ENCODE results near the gene MT1E. TPM values are rescaled to one million over a fixed set of nuclear protein-coding genes. Genes with fewer than 3 reads are reported as not detected.

The MT1E gene
- total and polyA plus RNA-seq, 2 donors, result 2.1 to 126 TPM

Other genes with a start within 250 kb of the MT1E start
- gene AMFR, start 200.2 kb upstream of the MT1E start, total RNA-seq, result 34.6 TPM
- 52.4 TPM for gene AMFR, start 200.2 kb upstream of the MT1E start, polyA plus RNA-seq
- gene NUDT21, start 174.4 kb upstream of the MT1E start, total RNA-seq, result 79.7 TPM
- 40.3 TPM for gene NUDT21, start 174.4 kb upstream of the MT1E start, polyA plus RNA-seq
- gene OGFOD1, start 174.2 kb upstream of the MT1E start, total RNA-seq, result 26.0 TPM
- 18.8 TPM for gene OGFOD1, start 174.2 kb upstream of the MT1E start, polyA plus RNA-seq
- gene BBS2, start 105.8 kb upstream of the MT1E start, total RNA-seq, result 36.2 TPM
- gene BBS2, start 105.8 kb upstream of the MT1E start, polyA plus RNA-seq, result 49.2 TPM
- 7.5 TPM for gene MT4, start 60.7 kb upstream of the MT1E start, total RNA-seq
- 38.1 TPM for gene MT4, start 60.7 kb upstream of the MT1E start, polyA plus RNA-seq
- 2.5 TPM for gene MT3, start 36.3 kb upstream of the MT1E start, total RNA-seq
- gene MT3, start 36.3 kb upstream of the MT1E start, polyA plus RNA-seq, result 13.1 TPM
- 7.8 TPM for gene MT2A, start 17.2 kb upstream of the MT1E start, total RNA-seq
- gene MT2A, start 17.2 kb upstream of the MT1E start, polyA plus RNA-seq, result 2,040 TPM
- 0.28 TPM for gene MT1M, start 6.9 kb downstream of the MT1E start, total RNA-seq
- 97.7 TPM for gene MT1M, start 6.9 kb downstream of the MT1E start, polyA plus RNA-seq
- 1.2 TPM for gene MT1A, start 12.9 kb downstream of the MT1E start, total RNA-seq
- 285 TPM for gene MT1A, start 12.9 kb downstream of the MT1E start, polyA plus RNA-seq
- gene MT1B, start 26.1 kb downstream of the MT1E start, total RNA-seq, result not detected
- 4.7 TPM for gene MT1B, start 26.1 kb downstream of the MT1E start, polyA plus RNA-seq
- gene MT1F, start 32.2 kb downstream of the MT1E start, total RNA-seq, result 1.5 TPM
- 24.6 TPM for gene MT1F, start 32.2 kb downstream of the MT1E start, polyA plus RNA-seq
- gene MT1G, start 42.3 kb downstream of the MT1E start, total RNA-seq, result 0.90 TPM
- 353 TPM for gene MT1G, start 42.3 kb downstream of the MT1E start, polyA plus RNA-seq
- gene MT1H, start 44.0 kb downstream of the MT1E start, total RNA-seq, result 0.85 TPM
- gene MT1H, start 44.0 kb downstream of the MT1E start, polyA plus RNA-seq, result 50.7 TPM
- gene MT1X, start 56.7 kb downstream of the MT1E start, total RNA-seq, result 21.2 TPM
- gene MT1X, start 56.7 kb downstream of the MT1E start, polyA plus RNA-seq, result 3,725 TPM
- gene NUP93, start 104.3 kb downstream of the MT1E start, total RNA-seq, result 85.9 TPM
- 58.3 TPM for gene NUP93, start 104.3 kb downstream of the MT1E start, polyA plus RNA-seq
- 0.52 TPM for gene SLC12A3, start 239.4 kb downstream of the MT1E start, total RNA-seq
- 0.34 TPM for gene SLC12A3, start 239.4 kb downstream of the MT1E start, polyA plus RNA-seq